Heart right ventricle (tissue), 16 donors: ENCODE data around the gene NCAPG. TPM values are rescaled to one million over a fixed set of nuclear protein-coding genes. Genes with fewer than 3 reads are reported as not detected.

ENCODE experiments used
- ATAC-seq, 8 donors: fragments of 200-7000 bp; cut with Tn5 transposase; one replicate each; pipeline ENCODE4 v1.9.1; 2020; ENCODE audit warnings: mild to moderate bottlenecking in 8 of 8, moderate library complexity in 8 of 8, moderate number of reproducible peaks in 1 of 8
- DNase-seq, 2 donors: peaks; one replicate each; pipeline ENCODE4 v3.0.0-alpha.2; 2020
- H3K27ac ChIP-seq, 10 donors: fragments of 200-600 bp; sonication (generic) in 2 of 10; one replicate each; pipeline versions ENCODE4 v1.5.0 to v1.8.0; 2020 to 2022; ENCODE audit warnings: mild to moderate bottlenecking in 3 of 10
- H3K27me3 ChIP-seq, 7 donors: fragments of 200-600 bp; one replicate each; pipeline ENCODE4 v1.8.0; 2021 to 2022; ENCODE audit warnings: mild to moderate bottlenecking in 2 of 7
- H3K36me3 ChIP-seq, 9 donors: fragments of 200-600 bp; sonication (generic) in 1 of 9; one replicate each; pipeline versions ENCODE4 v1.5.0 to v1.8.0; 2020 to 2022; ENCODE audit warnings: mild to moderate bottlenecking in 2 of 9
- H3K4me1 ChIP-seq, 9 donors: fragments of 200-600 bp; sonication (generic) in 1 of 9; one replicate each; pipeline versions ENCODE4 v1.5.0 to v1.8.0; 2020 to 2022; ENCODE audit warnings: mild to moderate bottlenecking in 4 of 9
- H3K4me3 ChIP-seq, 10 donors: fragments of 200-600 bp; sonication (generic) in 2 of 10; one replicate each; pipeline versions ENCODE4 v1.5.0 to v1.8.0; 2020 to 2022; ENCODE audit warnings: mild to moderate bottlenecking in 7 of 10, moderate library complexity in 2 of 10
- H3K9me3 ChIP-seq, 11 donors: fragments of 200-600 bp in 10 of 11; sonication (generic) in 2 of 11; one replicate each; pipeline versions ENCODE4 v1.5.0 to v1.8.0; 2013 to 2022; ENCODE audit warnings: mild to moderate bottlenecking in 2 of 11, control low read depth in 1 of 11, moderate library complexity in 1 of 11
- WGBS, 2 donors: extraction: QIAGEN DNeasy Blood & Tissue Kit; methylation state at CpG; one replicate each; pipeline ENCODE4 v1.1.7; 2013; ENCODE audit warnings: inconsistent platforms in 1 of 2; 5-methylcytosine and 5-hydroxymethylcytosine counted together
- intact Hi-C, 10 donors: fragments of 100-400 bp; cut with DNase I; formaldehyde crosslinking; loops; one replicate each; pipeline versions ENCODE4 v1.11.1 to v1.14.2; 2022
- polyA plus RNA-seq, 2 donors: library from polyadenylated mRNA; stranded (reverse); fragments of 200-250 nt; gene quantifications; one replicate each; pipeline ENCODE4 v1.2.3, GENCODE V29; 2013
- total RNA-seq, 10 donors: library from RNA; stranded (reverse); fragmentation: NEBNext Ultra II Directional in 3 of 10; extraction: Animal tissue kit (Norgen Biotek cat#: 25700) in 3 of 10; gene quantifications; one replicate each; pipeline versions ENCODE4 v1.2.1 to v1.2.4, GENCODE V29; 2021 to 2023
- TF ChIP-seq, protein P1 (sequence below), 9 donors: fragments of 200-600 bp; sonication (generic) in 2 of 9; IDR thresholded peaks; one replicate each; pipeline versions ENCODE4 v1.5.0 to v1.8.0; 2021 to 2022; ENCODE audit warnings: antibody characterized with exemption in 9 of 9, mild to moderate bottlenecking in 5 of 9, moderate library complexity in 1 of 9
- donor health status: Arrhythmogenic right ventricular cardiomyopathy.
- donor health status: ischemic (EF 13 %, LVEDD 7.1; RV severe dilation, severe dysfunction).
- donor health status: healthy with polysubstance abuse.
- donor health status: DM: no; HTN: yes; CAD: no.
- donor health status: DM: no; HTN: no; CAD: no.
- donor health status: ischemic (EF 25% LVEDD 6.9; RV normal size, moderate dysfunction).
- donor health status: ischemic (EF 25% LVEDD 5.7; RV mildly dilated, moderate dysfunction).
- donor health status: healthy.
- donor health status: DM: yes; HTN: yes; CAD: no.
- donor health status: Ischemic cardiomyopathy.
- donor health status: ischemic (EF 35%, LVEDD 5.7; RV mildly dilated, moderate dysfunction).
- donor health status: nonischemic (EF 11% LVEDD 7.7; RV severe dilation, severe dysfunction).
- donor health status: DM: yes; HTN: yes; CAD: no.
- donor health status: PGD.
- donor health status: ischemic (EF 29% LVEDD 5.4; RV normal size, mild dysfunction).
- donor health status: nonischemic (EF 23%, LVEDD 6.1; RV moderate dilation, normal function).

Gene NCAPG
- total and polyA plus RNA-seq, 12 donors: 0.08 to 3.6 (median 0.29) TPM

DNA sequence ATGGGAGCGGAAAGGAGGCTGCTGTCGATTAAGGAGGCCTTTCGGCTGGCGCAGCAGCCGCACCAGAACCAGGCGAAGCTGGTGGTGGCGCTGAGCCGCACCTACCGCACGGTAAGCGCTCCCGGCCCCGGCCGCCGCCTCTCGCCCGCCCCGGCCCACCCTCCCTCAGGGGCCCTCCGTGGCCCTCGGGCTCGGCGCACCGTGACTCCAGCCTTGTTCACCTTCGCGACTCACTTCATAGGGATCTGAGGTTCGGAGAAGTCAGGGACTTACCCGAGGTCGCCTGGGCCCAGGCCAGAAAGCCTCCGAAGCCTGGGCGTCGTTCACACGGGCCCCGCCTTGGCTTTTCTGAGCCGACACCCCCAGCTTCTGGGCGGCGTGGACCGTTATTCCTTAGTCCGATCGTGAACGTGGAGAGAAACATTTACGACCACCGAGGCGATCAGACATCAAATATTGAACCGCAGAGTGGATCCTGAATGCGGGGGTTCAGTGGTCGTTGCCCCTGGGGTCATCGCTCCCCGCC is 362 bp downstream of the NCAPG start:
- no peaks in the 10 kb centered on the region for H3K27me3 ChIP-seq
- peak in 1 of 2 donors; percentile 25 for DNase-seq
- 0 to 1% methylated on average over 36 to 48 of the region's 48 CpGs for WGBS, 2 donors
- intact Hi-C loops: loop anchor here in 7 of 10 donors (2.0 to 10.0 kb wide), 9 partner anchors 196 to 784 kb away; partner anchors contain the start of genes LCORL (in 3 of the 7), LAP3 (in 1 of the 7) and MED28 (in 1 of the 7)
- TF ChIP-seq, protein P1, sequence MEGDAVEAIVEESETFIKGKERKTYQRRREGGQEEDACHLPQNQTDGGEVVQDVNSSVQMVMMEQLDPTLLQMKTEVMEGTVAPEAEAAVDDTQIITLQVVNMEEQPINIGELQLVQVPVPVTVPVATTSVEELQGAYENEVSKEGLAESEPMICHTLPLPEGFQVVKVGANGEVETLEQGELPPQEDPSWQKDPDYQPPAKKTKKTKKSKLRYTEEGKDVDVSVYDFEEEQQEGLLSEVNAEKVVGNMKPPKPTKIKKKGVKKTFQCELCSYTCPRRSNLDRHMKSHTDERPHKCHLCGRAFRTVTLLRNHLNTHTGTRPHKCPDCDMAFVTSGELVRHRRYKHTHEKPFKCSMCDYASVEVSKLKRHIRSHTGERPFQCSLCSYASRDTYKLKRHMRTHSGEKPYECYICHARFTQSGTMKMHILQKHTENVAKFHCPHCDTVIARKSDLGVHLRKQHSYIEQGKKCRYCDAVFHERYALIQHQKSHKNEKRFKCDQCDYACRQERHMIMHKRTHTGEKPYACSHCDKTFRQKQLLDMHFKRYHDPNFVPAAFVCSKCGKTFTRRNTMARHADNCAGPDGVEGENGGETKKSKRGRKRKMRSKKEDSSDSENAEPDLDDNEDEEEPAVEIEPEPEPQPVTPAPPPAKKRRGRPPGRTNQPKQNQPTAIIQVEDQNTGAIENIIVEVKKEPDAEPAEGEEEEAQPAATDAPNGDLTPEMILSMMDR (IDR thresholded peaks at IDR 0.05): no peak
- peak overlapping the region in 2 of 10 donors; percentile 97 for H3K27ac ChIP-seq
- ATAC-seq: peak in 2 of 8 donors; percentile 16 to 56
- H3K4me3 ChIP-seq: peak overlapping the region; percentile 63 to 91 (median 84)
- H3K9me3 ChIP-seq: no peaks in the 10 kb centered on the region
- peaks cover 0 to 63% (median 41%) of the 10 kb centered on the region in 9 donors for H3K4me1 ChIP-seq
- no peaks in the 10 kb centered on the region for H3K36me3 ChIP-seq

DNA sequence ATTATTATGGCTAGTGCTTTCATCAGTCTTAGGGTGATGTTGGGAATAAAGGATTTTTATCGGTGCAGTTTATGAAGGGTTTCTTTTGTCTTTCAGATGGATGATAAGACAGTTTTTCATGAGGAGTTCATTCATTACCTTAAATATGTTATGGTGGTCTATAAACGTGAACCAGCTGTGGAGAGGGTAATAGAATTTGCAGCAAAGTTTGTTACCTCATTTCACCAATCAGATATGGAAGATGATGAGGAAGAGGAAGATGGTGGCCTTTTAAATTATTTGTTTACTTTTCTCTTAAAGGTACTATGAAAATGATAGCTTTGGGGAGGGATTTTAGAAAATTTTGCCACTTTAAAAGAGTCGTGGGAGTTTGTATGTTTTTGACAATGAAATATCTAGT is 1.3 kb downstream of the NCAPG start:
- no peak overlapping the region for H3K27ac ChIP-seq
- DNase-seq (no peak), ATAC-seq (no peak)
- 10 to 16% methylated on average over 3 of the region's 3 CpGs for WGBS, 2 donors
- no peaks in the 10 kb centered on the region for H3K27me3 ChIP-seq
- intact Hi-C loops: loop anchor here in 6 of 10 donors (5.0 to 10.0 kb wide), 8 partner anchors 197 to 783 kb away; partner anchors contain the start of genes LCORL (in 3 of the 6), LAP3 (in 1 of the 6) and MED28 (in 1 of the 6)
- TF ChIP-seq, protein P1 (IDR thresholded peaks at IDR 0.05): no peak
- no peaks in the 10 kb centered on the region for H3K9me3 ChIP-seq
- peak overlapping the region in 1 of 10 donors; percentile 85 for H3K4me3 ChIP-seq
- H3K36me3 ChIP-seq: no peaks in the 10 kb centered on the region
- peaks cover 0 to 53% (median 33%) of the 10 kb centered on the region in 9 donors for H3K4me1 ChIP-seq

DNA sequence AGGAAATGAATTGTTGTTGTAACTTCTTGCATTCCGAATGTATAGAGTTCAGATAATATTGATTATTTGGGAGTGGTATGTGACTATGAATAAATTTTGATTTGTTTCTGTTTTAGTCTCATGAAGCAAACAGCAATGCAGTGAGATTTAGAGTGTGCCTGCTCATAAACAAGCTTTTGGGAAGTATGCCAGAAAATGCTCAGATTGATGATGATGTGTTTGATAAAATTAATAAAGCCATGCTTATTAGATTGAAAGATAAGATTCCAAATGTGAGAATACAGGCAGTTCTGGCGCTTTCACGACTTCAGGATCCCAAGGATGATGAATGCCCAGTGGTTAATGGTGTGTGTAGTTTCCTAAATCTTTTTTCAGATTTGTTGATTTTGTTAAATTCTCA is 2.0 kb downstream of the NCAPG start:
- Histone ChIP-seq H3K9me3 (no peaks in the 10 kb centered on the region), H3K27me3 (no peaks in the 10 kb centered on the region), H3K4me3 (no peak overlapping the region), H3K27ac (no peak overlapping the region), H3K36me3 (no peaks in the 10 kb centered on the region), H3K4me1 (peaks cover 0 to 47% (median 26%) of the 10 kb centered on the region in 9 donors)
- ATAC-seq: no peak
- 65 to 67% methylated on average over 3 of the region's 3 CpGs for WGBS, 2 donors
- DNase-seq: no peak
- TF ChIP-seq, protein P1 (IDR thresholded peaks at IDR 0.05): no peak
- intact Hi-C loops: loop anchor here in 6 of 10 donors (5.0 to 10.0 kb wide), 8 partner anchors 198 to 782 kb away; partner anchors contain the start of genes LCORL (in 3 of the 6), LAP3 (in 1 of the 6) and MED28 (in 1 of the 6)

DNA sequence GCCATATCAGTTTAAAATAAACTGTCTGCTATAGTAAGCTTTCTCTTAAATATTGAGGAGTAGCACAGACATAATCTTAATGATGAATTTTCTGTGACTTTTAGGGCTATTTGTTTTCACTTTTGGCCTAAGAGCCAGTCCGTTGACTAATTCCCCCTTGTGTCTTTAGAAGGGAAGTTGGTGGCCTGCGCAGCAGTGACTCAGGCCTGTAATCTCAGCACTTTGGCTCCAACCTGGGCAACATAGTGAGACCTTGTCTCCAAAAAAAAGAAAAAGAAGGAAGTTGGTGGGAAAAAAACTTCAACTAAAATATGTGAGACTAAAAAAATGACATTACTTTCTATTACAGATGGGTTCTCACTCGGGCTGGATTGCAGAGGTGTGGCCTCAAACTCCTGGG is 3.4 kb downstream of the NCAPG start:
- 80 to 83% methylated on average over 3 of the region's 3 CpGs for WGBS, 2 donors
- ATAC-seq (no peak), DNase-seq (no peak)
- H3K4me3 ChIP-seq: no peak overlapping the region
- no peaks in the 10 kb centered on the region for H3K27me3 ChIP-seq
- peaks cover 0 to 33% (median 13%) of the 10 kb centered on the region in 9 donors for H3K4me1 ChIP-seq
- intact Hi-C loops: loop anchor here in 6 of 10 donors (5.0 to 10.0 kb wide), 8 partner anchors 199 to 781 kb away; partner anchors contain the start of genes LCORL (in 3 of the 6), LAP3 (in 1 of the 6) and MED28 (in 1 of the 6)
- H3K36me3 ChIP-seq: no peaks in the 10 kb centered on the region
- H3K9me3 ChIP-seq: no peaks in the 10 kb centered on the region
- H3K27ac ChIP-seq: peak overlapping the region in 1 of 10 donors; percentile 29
- TF ChIP-seq, protein P1 (IDR thresholded peaks at IDR 0.05): no peak
